Activated CD4-positive, alpha-beta T cell treated with anti-CD3 and anti-CD28 coated beads, Interleukin-2, amount 50 U/mL, for 16 hours (primary cell): ENCODE measurements around the gene TPRKB.
"Not testable (repeated sequence)": the region's sequence is repeated elsewhere in the genome, so short reads cannot be mapped to it uniquely, and the experiment has no call there.

Experiments
- DNase-seq: peaks from one replicate; pipeline ENCODE4 v3.0.0-alpha.2; 2020

Gene TPRKB

DNA sequence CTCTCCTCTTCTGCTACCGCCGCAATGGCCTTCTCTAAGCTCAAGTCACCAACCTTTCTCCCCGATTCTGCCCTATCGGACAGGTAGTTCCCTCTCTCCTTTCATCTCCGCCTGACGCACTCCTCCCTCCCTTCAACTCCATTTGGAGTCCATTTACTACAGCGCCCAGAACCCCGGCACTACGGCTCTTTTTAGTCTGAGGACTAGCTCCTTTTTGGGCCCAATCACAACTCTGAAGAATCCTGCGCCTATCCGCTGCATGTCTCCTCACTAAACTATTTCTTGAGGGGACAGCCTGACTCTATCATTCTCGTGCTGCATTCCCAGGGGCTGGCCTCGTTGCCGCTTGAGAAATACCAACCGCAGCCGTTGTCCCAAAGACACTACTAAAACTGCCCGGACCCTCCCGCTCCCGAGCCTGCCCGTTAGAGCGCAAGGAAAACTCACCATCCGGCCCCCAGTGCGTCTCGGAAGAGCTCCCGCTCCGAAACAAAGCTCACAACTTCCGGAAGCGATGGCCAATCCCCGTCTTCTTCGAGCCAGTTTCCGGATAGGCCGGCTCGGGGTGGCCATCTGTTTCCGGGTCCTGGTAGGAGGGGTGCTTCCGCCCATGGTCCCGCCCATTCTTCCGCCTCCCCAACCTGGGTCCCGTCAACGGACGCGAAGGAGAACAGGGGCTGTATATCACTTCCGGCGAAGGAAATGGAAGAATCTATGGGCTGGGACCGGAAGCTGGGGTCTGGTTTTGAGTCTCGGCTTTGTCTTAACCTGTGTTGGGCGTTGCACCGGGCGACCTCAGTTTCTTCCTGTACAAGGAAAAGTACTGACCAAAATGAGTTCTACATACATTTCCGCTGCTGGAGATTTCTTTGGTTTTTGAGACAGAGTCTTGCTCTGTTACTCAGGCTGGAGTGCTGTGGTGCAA is at the start of gene TPRKB:
Gene TPRKB (minus strand): TSS at position 491 of the 925 bp plus-strand sequence. CDS start 2,776 bp downstream, outside the sequence.
- peak; percentile 98 for DNase-seq

- DNase-seq, result not testable (repeated sequence)
Observed at GRCh38 chr2:73783883-73784282, 46.7 kb upstream of the TPRKB start, which contains the start of gene C2orf78. Gene C2orf78, plus strand, starts transcription at chr2:73784183. Its CDS starts 127 bp downstream, at chr2:73784310.

GRCh38 chr2:73783402-73783801 is 46.3 kb upstream of the TPRKB start:
- DNase-seq, result not testable (repeated sequence)

GRCh38 chr2:73780237-73780582 is 43.1 kb upstream of the TPRKB start:
- DNase-seq, result no peak

GRCh38 chr2:73779467-73780236 is 42.5 kb upstream of the TPRKB start, which contains the start of gene DUSP11:
Gene DUSP11, minus strand, starts transcription at chr2:73780103. Its CDS starts 129 bp downstream, at chr2:73779974.
- DNase-seq, result peak; percentile 98

GRCh38 chr2:73778867-73779466 is 41.8 kb upstream of the TPRKB start:
- DNase-seq, result not testable (repeated sequence)

DNA sequence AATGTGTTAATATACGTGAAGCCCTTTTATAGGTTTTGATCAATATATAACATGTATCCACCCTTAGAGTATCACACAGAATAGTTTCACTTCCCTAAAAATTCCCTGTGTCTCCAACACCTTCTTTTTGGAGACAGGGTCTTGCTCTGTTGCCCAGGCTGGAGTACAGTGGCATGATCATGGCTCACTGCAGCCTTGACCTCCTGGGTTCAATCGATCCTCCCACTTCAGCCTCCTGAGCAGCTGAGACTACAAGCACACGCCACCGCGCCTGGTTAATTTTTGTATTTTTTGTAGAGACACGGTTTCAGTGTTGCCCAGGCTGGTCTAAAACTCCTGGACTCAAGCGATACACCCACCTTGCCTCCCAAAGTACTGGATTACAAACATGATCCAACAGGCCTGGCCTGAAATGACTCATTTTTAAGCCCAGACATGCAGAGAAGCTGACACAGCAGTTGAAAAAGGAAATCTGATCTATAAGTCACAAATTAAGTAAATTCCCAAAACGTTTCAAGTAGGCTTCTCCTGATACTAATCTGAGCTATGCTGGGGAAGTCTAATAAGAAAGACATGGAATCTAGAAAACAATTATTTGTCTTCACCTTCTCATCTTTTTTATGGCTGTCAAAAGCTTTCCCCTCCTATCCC is 39.8 kb upstream of the TPRKB start:
- no peak for DNase-seq

DNA sequence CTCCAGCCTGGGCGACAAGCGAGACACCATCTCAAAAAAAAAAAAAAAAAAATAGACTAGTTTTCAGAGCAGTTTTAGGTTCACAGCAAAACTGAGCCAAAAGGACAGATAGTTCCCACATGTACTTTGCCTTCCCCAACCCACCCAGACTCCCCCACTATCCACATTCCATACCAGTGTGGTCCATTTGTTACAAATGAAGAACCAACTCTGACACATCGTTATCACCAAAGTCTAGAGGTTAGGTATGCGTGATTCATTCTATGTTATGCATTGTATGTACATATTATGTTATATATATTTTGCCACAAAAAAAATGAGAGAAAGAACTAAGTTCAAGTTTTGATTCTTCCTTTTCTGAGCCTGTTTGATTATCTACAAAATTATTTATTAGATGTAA is 39.2 kb upstream of the TPRKB start:
- no peak for DNase-seq

DNA sequence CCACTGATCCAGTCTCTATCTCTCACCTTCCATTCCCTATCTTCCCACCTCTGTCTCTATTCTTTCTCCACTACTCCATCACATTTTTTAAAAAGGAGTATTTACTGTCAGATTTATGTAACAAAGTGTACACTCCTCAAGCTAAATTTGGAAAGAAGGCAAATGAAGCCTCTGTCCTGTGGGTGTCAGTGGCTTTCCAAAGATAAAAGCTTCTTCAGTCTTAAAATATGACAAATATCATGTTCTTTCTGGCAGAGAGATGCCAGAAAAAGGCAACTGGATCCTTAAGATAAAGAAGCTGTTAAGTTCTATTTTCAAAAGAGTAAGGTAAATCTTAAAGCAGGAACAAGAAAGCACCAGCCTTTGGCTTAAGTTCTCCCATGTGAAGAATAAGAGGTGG is 35.7 kb upstream of the TPRKB start:
- no peak for DNase-seq

- DNase-seq, result no peak
Observed at GRCh38 chr2:73770725-73771124, 33.6 kb upstream of the TPRKB start.

GRCh38 chr2:73766994-73767393 is 29.8 kb upstream of the TPRKB start:
- no peak for DNase-seq

DNA sequence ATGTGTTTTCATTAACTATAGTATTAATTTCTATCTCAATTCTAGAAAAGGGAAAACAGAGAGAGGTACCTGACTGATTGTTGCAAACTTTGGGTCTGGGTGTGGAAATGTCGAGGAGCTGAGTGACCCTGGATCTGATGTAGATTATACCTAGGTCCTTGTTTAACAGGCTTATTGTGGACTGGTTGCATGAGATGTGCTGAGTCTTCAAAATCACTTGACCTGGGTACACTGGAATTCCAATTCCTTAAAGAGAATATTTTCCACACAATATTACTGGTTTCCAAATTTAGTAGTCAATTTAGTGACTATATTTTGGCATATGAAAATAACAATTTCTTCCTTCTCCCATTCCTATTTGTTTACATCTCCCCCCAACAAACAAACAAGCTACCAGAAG is 29.2 kb upstream of the TPRKB start:
- no peak for DNase-seq

- no peak for DNase-seq
Observed at GRCh38 chr2:73764945-73765344, 27.8 kb upstream of the TPRKB start.

GRCh38 chr2:73762571-73762970 is 25.4 kb upstream of the TPRKB start:
- no peak for DNase-seq

DNA sequence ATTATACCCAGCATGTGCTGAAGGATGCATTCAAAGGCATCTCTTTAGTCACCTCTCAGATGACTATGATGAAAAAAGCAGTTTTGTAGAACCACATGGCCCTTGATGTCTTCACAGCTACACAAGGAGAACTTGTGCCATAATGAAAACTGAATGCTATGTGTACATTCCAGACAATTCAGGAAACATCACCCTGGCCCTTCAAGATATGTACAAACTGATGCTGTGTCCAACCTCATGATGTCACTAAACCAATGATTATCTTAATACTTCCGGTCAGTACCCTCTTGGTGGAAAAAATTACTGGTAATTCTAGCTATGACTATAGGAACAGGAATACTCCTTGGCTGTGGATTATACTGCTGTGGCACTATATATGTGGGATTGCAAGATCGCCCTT is 22.8 kb upstream of the TPRKB start:
- DNase-seq, result no peak

GRCh38 chr2:73759285-73759764 is 22.2 kb upstream of the TPRKB start:
- DNase-seq, result no peak

DNA sequence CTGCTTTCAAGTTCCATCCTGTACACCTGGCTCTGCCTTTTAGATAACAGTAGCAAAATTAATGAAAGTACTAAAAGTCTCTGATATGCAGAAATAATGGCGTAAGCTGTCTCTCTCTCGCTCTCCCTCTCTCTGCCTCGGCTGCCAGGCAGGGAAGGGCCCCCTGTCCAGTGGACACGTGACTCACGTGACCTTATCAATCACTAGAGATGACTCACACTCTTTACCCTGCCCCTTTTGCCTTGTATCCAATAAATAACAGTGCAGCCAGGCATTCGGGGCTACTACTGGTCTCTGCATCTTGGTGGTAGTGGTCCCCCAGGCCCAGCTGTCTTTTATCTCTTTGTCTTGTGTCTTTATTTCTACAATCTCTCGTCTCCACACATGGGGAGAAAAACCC is 17.2 kb upstream of the TPRKB start:
- not testable (repeated sequence) for DNase-seq

- DNase-seq, result no peak
Observed at GRCh38 chr2:73749314-73749713, 12.2 kb upstream of the TPRKB start.

DNA sequence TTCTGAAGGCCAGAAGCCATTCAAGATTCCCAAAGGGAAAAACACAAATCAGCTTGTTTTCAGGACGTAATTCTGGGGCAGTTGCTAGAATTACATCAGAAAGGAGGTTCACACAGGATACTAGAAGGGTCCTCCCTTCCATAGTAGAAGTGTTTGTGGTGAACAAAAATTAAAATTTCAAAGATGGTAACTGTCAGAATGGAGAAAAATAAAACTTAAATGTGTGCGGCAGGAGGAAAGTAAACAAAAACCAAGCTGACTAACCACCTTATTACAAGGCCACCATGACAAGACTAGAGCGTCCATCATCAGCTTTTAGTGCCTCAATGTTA is 9.7 kb upstream of the TPRKB start:
- DNase-seq, result no peak

- DNase-seq, result no peak
Observed at GRCh38 chr2:73746015-73746876, 9.1 kb upstream of the TPRKB start.

DNA sequence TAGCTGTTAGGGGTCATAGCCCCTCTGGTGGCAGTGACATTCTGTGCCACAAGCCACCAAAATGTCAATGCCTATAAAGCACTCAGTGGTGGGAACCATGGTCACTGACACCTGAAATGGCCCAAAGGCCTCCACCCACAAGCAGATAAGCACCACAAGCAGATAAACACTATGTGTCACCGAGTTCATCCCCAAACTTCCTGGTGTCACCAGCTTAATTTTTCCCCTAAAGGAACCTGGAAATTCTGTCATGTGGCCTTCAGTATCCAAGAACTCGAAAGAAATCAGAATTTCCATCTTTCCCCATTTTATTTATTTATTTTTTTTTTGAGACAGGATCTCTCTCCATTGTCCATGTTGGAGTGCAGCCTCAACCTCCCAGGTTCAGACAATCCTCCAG is 3.6 kb upstream of the TPRKB start:
- DNase-seq, result no peak

GRCh38 chr2:73739101-73739500 is 2.0 kb upstream of the TPRKB start:
- DNase-seq, result no peak
